Activated T-helper 1 cell treated with anti-CD3 and anti-CD28 coated beads, Interleukin-12 subunit alpha, Interleukin-12 subunit beta, Interleukin-2, Interleukin-4 antibody, amounts not matched to agents 30 ng/mL and 10 ng/mL and 1 ng/mL, durations not matched to agents 14 hours and 24 hours and 36 hours (primary cell): ENCODE data around the gene APOM. TPM values are rescaled to one million over a fixed set of nuclear protein-coding genes. Genes with fewer than 3 reads are reported as not detected.

ENCODE experiments used
- DNase-seq: peaks from one replicate; pipeline ENCODE4 v3.0.0; 2021; ENCODE audit warnings: low spot score
- H3K27ac Mint-ChIP-seq: one replicate; pipeline ENCODE4 v1.8.0; 2021; ENCODE audit warnings: mild to moderate bottlenecking, mixed read lengths
- H3K27me3 Mint-ChIP-seq: one replicate; pipeline ENCODE4 v1.8.0; 2022; ENCODE audit warnings: mild to moderate bottlenecking, moderate library complexity, mixed read lengths; ENCODE audit not compliant: insufficient read depth
- H3K36me3 Mint-ChIP-seq: one replicate; pipeline ENCODE4 v1.8.0; 2021; ENCODE audit warnings: low read depth, mixed read lengths
- H3K4me1 Mint-ChIP-seq: one replicate; pipeline ENCODE4 v1.8.0; 2021; ENCODE audit warnings: low read depth, mixed read lengths
- H3K4me3 Mint-ChIP-seq: one replicate; pipeline ENCODE4 v1.8.0; 2021; ENCODE audit warnings: mild to moderate bottlenecking, moderate library complexity, mixed read lengths
- H3K9me3 Mint-ChIP-seq: one replicate; pipeline ENCODE4 v1.8.0; 2021; ENCODE audit warnings: mixed read lengths
- intact Hi-C: fragments of 100-400 bp; cut with micrococcal nuclease; formaldehyde crosslinking; loops from one replicate; pipeline ENCODE4 v1.15.1; 2024
- total RNA-seq: library from RNA; stranded (reverse); gene quantifications from 2 replicates; pipeline ENCODE4 v1.2.3, GENCODE V29; 2022

Gene APOM
- total RNA-seq, 1 donor from 2014 or later, result 1.8 TPM

DNA sequence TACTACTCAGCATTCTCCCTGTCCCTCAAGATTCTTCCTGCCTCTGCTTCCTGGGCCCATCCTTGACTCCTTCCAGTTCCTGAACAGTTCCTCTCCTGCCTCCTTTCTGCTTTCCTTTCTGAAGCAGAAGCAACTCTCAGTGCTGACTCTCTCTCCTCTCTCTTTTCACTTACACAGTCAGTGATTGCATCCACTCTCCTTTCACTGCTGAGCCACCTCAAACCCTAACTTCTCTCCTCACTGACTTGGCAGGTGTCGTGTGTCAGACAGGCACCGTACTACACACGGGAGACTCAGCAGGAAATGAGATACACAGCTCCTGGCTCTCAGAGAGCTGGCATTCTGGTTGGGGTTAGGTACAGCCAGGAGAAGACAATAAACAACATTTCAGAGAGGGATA is 41.9 kb downstream of the APOM start:
- Mint-ChIP-seq H3K9me3 (no peaks in the 10 kb centered on the region), H3K27ac (peak overlapping the region; percentile 80), H3K4me3 (peak overlapping the region; percentile 6), H3K36me3 (peaks cover 32% of the 10 kb centered on the region), H3K27me3 (no peaks in the 10 kb centered on the region), H3K4me1 (peaks cover 29% of the 10 kb centered on the region)
- intact Hi-C loops, result no loop called here
- DNase-seq, result no peak

DNA sequence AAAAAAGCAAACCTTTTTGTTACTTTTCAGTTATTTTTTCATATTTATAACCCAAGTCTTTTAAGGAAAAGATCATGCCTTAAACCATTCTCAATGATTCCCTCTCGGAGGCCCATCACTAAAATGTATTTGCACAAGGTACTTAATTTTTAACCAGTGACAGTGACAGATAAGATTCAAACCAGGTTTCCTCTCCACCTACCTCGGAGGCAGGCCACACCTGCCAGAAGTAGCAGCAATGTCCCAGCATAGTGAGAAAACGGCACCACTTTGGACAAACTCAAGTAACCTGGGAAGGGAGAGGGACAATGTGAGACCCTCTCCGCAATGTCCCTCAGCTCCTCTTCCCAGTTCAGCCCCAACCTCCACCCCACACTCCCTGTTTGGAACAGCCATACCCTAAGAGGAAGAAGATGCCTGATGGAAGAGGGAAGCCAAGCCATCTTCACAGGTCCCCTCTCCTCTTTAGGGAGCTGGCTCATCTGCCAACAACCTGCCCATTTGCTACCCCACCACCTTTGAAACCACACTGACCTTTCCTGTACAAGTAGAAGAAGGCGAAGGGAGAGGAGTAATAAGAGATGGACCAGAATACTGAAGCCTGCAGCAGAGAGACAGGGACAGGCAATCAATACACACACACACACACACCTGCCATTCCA is 45.2 kb downstream of the APOM start:
- no peaks in the 10 kb centered on the region for H3K27me3 Mint-ChIP-seq
- peaks cover 22% of the 10 kb centered on the region for H3K36me3 Mint-ChIP-seq
- peak overlapping the region; percentile 98 for H3K4me3 Mint-ChIP-seq
- H3K27ac Mint-ChIP-seq, result peak overlapping the region; percentile 1
- DNase-seq, result no peak
- H3K4me1 Mint-ChIP-seq, result peaks cover 34% of the 10 kb centered on the region
- intact Hi-C loops, result no loop called here
- H3K9me3 Mint-ChIP-seq, result no peaks in the 10 kb centered on the region

GRCh38 chr6:31701666-31702404 is 46.1 kb downstream of the APOM start:
- H3K9me3 Mint-ChIP-seq, result no peaks in the 10 kb centered on the region
- DNase-seq, result no peak
- no peaks in the 10 kb centered on the region for H3K27me3 Mint-ChIP-seq
- peaks cover 22% of the 10 kb centered on the region for H3K36me3 Mint-ChIP-seq
- peak overlapping the region; percentile 97 for H3K27ac Mint-ChIP-seq
- H3K4me1 Mint-ChIP-seq, result peaks cover 34% of the 10 kb centered on the region
- H3K4me3 Mint-ChIP-seq, result peak overlapping the region; percentile 98
- intact Hi-C loops, result loop anchor here (1.0 to 2.0 kb wide), 3 partner anchors 22 to 201 kb away; partner anchors contain the start of genes VWA7 and ZBTB12

- peak; percentile 11 for DNase-seq
- Mint-ChIP-seq H3K27ac (peak overlapping the region; percentile 97), H3K9me3 (no peaks in the 10 kb centered on the region), H3K4me3 (peak overlapping the region; percentile 98), H3K27me3 (no peaks in the 10 kb centered on the region), H3K4me1 (peaks cover 31% of the 10 kb centered on the region), H3K36me3 (peaks cover 18% of the 10 kb centered on the region)
- intact Hi-C loops, result loop anchor here (1.0 to 2.0 kb wide), 3 partner anchors 22 to 200 kb away; partner anchors contain the start of genes VWA7 and ZBTB12
Observed at GRCh38 chr6:31702405-31702818, 46.7 kb downstream of the APOM start.

GRCh38 chr6:31702819-31703716 is 47.4 kb downstream of the APOM start, which contains the start of gene ABHD16A:
Gene ABHD16A (minus strand): TSS chr6:31703324. CDS start chr6:31703281, 43 bp downstream.
- no peaks in the 10 kb centered on the region for H3K9me3 Mint-ChIP-seq
- peaks cover 14% of the 10 kb centered on the region for H3K36me3 Mint-ChIP-seq
- DNase-seq, result peak; percentile 95
- H3K27ac Mint-ChIP-seq, result peak within 1 kb of the TSS; percentile 97
- H3K27me3 Mint-ChIP-seq, result no peaks in the 10 kb centered on the region
- H3K4me1 Mint-ChIP-seq, result peaks cover 25% of the 10 kb centered on the region
- intact Hi-C loops, result loop anchor here (1.0 to 2.0 kb wide), 12 partner anchors 23 to 256 kb away; partner anchors contain the start of genes BAG6, CLIC1, DDAH2 and HSPA1B
- peak within 1 kb of the TSS; percentile 98 for H3K4me3 Mint-ChIP-seq

DNA sequence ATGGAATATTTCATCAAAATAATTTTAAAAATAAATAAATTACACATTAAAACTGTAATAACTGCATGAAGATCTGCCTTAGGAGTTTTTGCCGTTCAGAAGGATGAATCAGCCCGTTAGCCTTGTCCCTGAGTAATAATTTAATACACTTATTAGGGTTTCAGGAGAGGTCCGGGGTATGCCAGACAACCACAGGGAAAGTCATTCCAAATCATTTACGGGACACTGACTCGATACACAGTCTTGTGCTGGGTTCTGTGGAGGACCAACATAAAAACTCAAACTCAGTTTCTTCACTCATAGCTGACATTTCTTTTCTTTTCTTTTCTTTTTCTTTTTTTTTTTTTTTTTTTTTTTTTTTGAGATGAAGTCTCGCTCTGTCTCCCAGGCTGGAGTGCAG is 50.2 kb downstream of the APOM start:
- no peaks in the 10 kb centered on the region for H3K27me3 Mint-ChIP-seq
- peaks cover 8% of the 10 kb centered on the region for H3K36me3 Mint-ChIP-seq
- intact Hi-C loops, result no loop called here
- DNase-seq, result no peak
- H3K4me1 Mint-ChIP-seq, result peaks cover 25% of the 10 kb centered on the region
- H3K27ac Mint-ChIP-seq, result no peak overlapping the region
- H3K4me3 Mint-ChIP-seq, result no peak overlapping the region
- no peaks in the 10 kb centered on the region for H3K9me3 Mint-ChIP-seq

DNA sequence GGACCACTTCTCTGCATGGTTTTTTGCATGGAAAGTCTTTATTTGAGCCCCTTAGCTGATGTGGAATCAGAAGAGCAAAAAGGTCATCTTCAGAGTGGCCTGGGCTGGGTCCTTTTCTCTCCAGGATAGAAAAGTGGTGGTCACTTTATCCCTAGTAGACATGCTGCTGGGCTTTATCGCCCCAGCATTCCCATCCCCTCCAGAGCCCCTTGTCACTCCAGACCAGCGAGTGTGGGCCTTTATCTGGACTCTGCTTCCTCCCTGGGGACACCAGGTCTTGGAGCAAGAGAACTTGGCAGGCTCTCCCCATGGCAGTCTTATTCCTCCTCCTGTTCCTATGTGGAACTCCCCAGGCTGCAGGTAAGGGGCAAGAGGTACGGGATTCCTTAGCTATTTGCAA is 50.9 kb downstream of the APOM start, which contains the start of gene LY6G6F:
TSS of gene LY6G6F (plus strand) at position 268 of the 400 bp plus-strand sequence. CDS start at position 309, 41 bp downstream.
- Mint-ChIP-seq H3K36me3 (peaks cover 5% of the 10 kb centered on the region), H3K27me3 (no peaks in the 10 kb centered on the region), H3K4me1 (peaks cover 23% of the 10 kb centered on the region), H3K27ac (no peak within 1 kb of the TSS), H3K4me3 (no peak within 1 kb of the TSS), H3K9me3 (no peaks in the 10 kb centered on the region)
- intact Hi-C loops, result no loop called here
- DNase-seq, result no peak

- Mint-ChIP-seq H3K36me3 (peaks cover 2% of the 10 kb centered on the region), H3K4me3 (no peak overlapping the region), H3K27me3 (peaks cover 4% of the 10 kb centered on the region), H3K4me1 (peaks cover 15% of the 10 kb centered on the region), H3K9me3 (no peaks in the 10 kb centered on the region), H3K27ac (no peak overlapping the region)
- DNase-seq, result no peak
- intact Hi-C loops, result no loop called here
Observed at GRCh38 chr6:31707701-31708100, 52.0 kb downstream of the APOM start.

Other genes starting within 250 kb of the APOM start
- 36.1 and 37.5 TPM in 2 replicates for gene MICB, start 157.7 kb upstream of the APOM start, total RNA-seq
- not detected in 2 replicates for gene MCCD1, start 126.9 kb upstream of the APOM start, total RNA-seq
- gene DDX39B, start 113.9 kb upstream of the APOM start, total RNA-seq, result 628 and 637 TPM in 2 replicates
- gene ATP6V1G2, start 109.3 kb upstream of the APOM start, total RNA-seq, result 1.2 and 1.4 TPM in 2 replicates
- 18.2 and 18.9 TPM in 2 replicates for gene NFKBIL1, start 108.3 kb upstream of the APOM start, total RNA-seq
- 1,021 and 1,078 TPM in 2 replicates for gene LTA, start 83.6 kb upstream of the APOM start, total RNA-seq
- gene TNF, start 80.3 kb upstream of the APOM start, total RNA-seq, result 427 and 430 TPM in 2 replicates
- gene LTB, start 73.5 kb upstream of the APOM start, total RNA-seq, result 270 and 277 TPM in 2 replicates
- 63.0 and 66.6 TPM in 2 replicates for gene LST1, start 69.6 kb upstream of the APOM start, total RNA-seq
- 19.1 and 20.3 TPM in 2 replicates for gene NCR3, start 62.9 kb upstream of the APOM start, total RNA-seq
- 55.5 and 61.5 TPM in 2 replicates for gene AIF1, start 40.7 kb upstream of the APOM start, total RNA-seq
- 281 and 283 TPM in 2 replicates for gene PRRC2A, start 35.2 kb upstream of the APOM start, total RNA-seq
- 319 and 323 TPM in 2 replicates for gene BAG6, start 3.2 kb upstream of the APOM start, total RNA-seq
- gene C6orf47, start 4.9 kb downstream of the APOM start, total RNA-seq, result 18.1 and 19.1 TPM in 2 replicates
- 34.8 and 37.2 TPM in 2 replicates for gene GPANK1, start 9.1 kb downstream of the APOM start, total RNA-seq
- 302 and 308 TPM in 2 replicates for gene CSNK2B, start 10.2 kb downstream of the APOM start, total RNA-seq
- gene LY6G5B, start 14.1 kb downstream of the APOM start, total RNA-seq, result 29.5 and 35.1 TPM in 2 replicates
- 4.7 and 4.9 TPM in 2 replicates for gene LY6G5C, start 25.2 kb downstream of the APOM start, total RNA-seq
- 45.7 and 46.5 TPM in 2 replicates for gene ABHD16A, start 47.4 kb downstream of the APOM start, total RNA-seq
- not detected in 2 replicates for gene LY6G6F, start 51.0 kb downstream of the APOM start, total RNA-seq
- gene LY6G6D, start 59.5 kb downstream of the APOM start, total RNA-seq, result not detected in 2 replicates
- gene LY6G6C, start 65.9 kb downstream of the APOM start, total RNA-seq, result not detected in 2 replicates
- not detected in 2 replicates for gene MPIG6B, start 67.5 kb downstream of the APOM start, total RNA-seq
- 4.9 and 5.7 TPM in 2 replicates for gene DDAH2, start 73.4 kb downstream of the APOM start, total RNA-seq
- 398 and 399 TPM in 2 replicates for gene CLIC1, start 80.6 kb downstream of the APOM start, total RNA-seq
- gene MSH5, start 84.1 kb downstream of the APOM start, total RNA-seq, result 80.5 and 83.4 TPM in 2 replicates
- gene SAPCD1, start 106.8 kb downstream of the APOM start, total RNA-seq, result 16.7 and 17.0 TPM in 2 replicates
- 2.9 and 5.0 TPM in 2 replicates for gene VWA7, start 121.4 kb downstream of the APOM start, total RNA-seq
- 150 and 161 TPM in 2 replicates for gene VARS1, start 139.9 kb downstream of the APOM start, total RNA-seq
- gene LSM2, start 151.1 kb downstream of the APOM start, total RNA-seq, result 136 and 137 TPM in 2 replicates
- 2.2 and 2.9 TPM in 2 replicates for gene HSPA1L, start 159.4 kb downstream of the APOM start, total RNA-seq
- 173 and 175 TPM in 2 replicates for gene HSPA1A, start 159.6 kb downstream of the APOM start, total RNA-seq
- 152 and 155 TPM in 2 replicates for gene HSPA1B, start 171.8 kb downstream of the APOM start, total RNA-seq
- gene NEU1, start 206.9 kb downstream of the APOM start, total RNA-seq, result 22.1 and 24.3 TPM in 2 replicates
- 0.12 TPM in 1 of 2 replicates, not detected in the other for gene SLC44A4, start 223.1 kb downstream of the APOM start, total RNA-seq
- gene EHMT2, start 241.8 kb downstream of the APOM start, total RNA-seq, result 75.9 and 80.4 TPM in 2 replicates
- 4.6 and 5.1 TPM in 2 replicates for gene ZBTB12, start 246.2 kb downstream of the APOM start, total RNA-seq